NCI-H187 (cell line): ENCODE data around the gene THEM5.
"Not testable (repeated sequence)": the region's sequence is repeated elsewhere in the genome, so short reads cannot be mapped to it uniquely, and the experiment has no call there.

Experiments used
- DNase-seq, 2 experiments: peaks; one replicate each; lab custom pipeline; 2025; lab: John Stamatoyannopoulos, UW

THEM5 gene

GRCh38 chr1:151867765-151868411 lies 14.4 kb upstream of the THEM5 start:
- DNase-seq = no peak

- DNase-seq = no peak
Observed at GRCh38 chr1:151867321-151867720, 13.8 kb upstream of the THEM5 start.

GRCh38 chr1:151864411-151864810 lies 10.9 kb upstream of the THEM5 start:
- DNase-seq = no peak

GRCh38 chr1:151862604-151863003 lies 9.1 kb upstream of the THEM5 start:
- no peak for DNase-seq

GRCh38 chr1:151860504-151861187 lies 7.1 kb upstream of the THEM5 start:
- no peak for DNase-seq

GRCh38 chr1:151859891-151860293 lies 6.4 kb upstream of the THEM5 start:
- no peak for DNase-seq

GRCh38 chr1:151858886-151859665 lies 5.6 kb upstream of the THEM5 start:
- no peak for DNase-seq

- DNase-seq = no peak
Observed at GRCh38 chr1:151858030-151858746, 4.7 kb upstream of the THEM5 start.

- DNase-seq = no peak
Observed at GRCh38 chr1:151855933-151856332, 2.4 kb upstream of the THEM5 start.

GRCh38 chr1:151855516-151855915 lies 2.0 kb upstream of the THEM5 start:
- not testable (repeated sequence) for DNase-seq

GRCh38 chr1:151854658-151855057 lies 1.1 kb upstream of the THEM5 start:
- no peak for DNase-seq

GRCh38 chr1:151852733-151853132 lies 779 bp downstream of the THEM5 start:
- no peak for DNase-seq

GRCh38 chr1:151851886-151852285 lies 1.6 kb downstream of the THEM5 start:
- DNase-seq = no peak

- no peak for DNase-seq
Observed at GRCh38 chr1:151849871-151850270, 3.6 kb downstream of the THEM5 start.

GRCh38 chr1:151849126-151849525 lies 4.4 kb downstream of the THEM5 start:
- DNase-seq = no peak

- DNase-seq = no peak
Observed at GRCh38 chr1:151847867-151848596, 5.5 kb downstream of the THEM5 start.

- DNase-seq = no peak
Observed at GRCh38 chr1:151846686-151847237, 6.8 kb downstream of the THEM5 start.

GRCh38 chr1:151846062-151846568 lies 7.4 kb downstream of the THEM5 start:
- no peak for DNase-seq

GRCh38 chr1:151843398-151843797 lies 10.1 kb downstream of the THEM5 start:
- no peak for DNase-seq

- DNase-seq = no peak
Observed at GRCh38 chr1:151841141-151841540, 12.4 kb downstream of the THEM5 start.

GRCh38 chr1:151840421-151840820 lies 13.1 kb downstream of the THEM5 start:
- no peak for DNase-seq
